ENCODE measurements around the gene PPAT. TPM values are rescaled to one million over a fixed set of nuclear protein-coding genes. Genes with fewer than 3 reads are reported as not detected.

The PPAT gene
- total and polyA plus RNA-seq, 2 donors (not counting 3 experiments of a cell fraction or from before 2014, with no cell fraction given): 4.3 to 25.5 TPM

DNA sequence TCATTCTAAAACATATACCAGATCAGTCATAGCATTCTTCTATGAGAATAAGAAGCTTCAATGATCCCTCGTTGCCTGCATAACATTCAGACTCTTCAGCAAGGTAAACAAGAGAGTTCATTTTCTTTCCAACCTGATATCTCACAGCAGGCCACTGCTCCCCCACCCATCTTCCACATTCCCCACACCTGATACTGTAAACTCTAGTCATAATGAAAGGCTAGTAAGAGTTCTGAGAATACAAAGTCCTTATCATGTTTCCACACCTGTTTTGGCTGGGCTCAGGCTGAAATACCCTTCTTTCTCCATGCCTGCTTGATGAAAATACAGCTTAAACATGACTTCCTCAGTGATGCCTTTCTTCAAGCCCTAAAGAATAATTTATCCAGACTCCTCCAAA is 45.9 kb downstream of the PPAT start:
- Histone ChIP-seq H3K4me2 (ENCODE audit: insufficient read depth, low read length) (no peak overlapping the region), H3K4me3 (replicated peaks in 1 of 3; ENCODE audit: insufficient read depth in 1 of 3, low read depth in 1 of 3, low read length in 3 of 3) (no peak overlapping the region), H4K20me1 (replicated peaks; ENCODE audit: control insufficient read depth, extremely low read depth, insufficient read depth, low read length) (no peaks in the 10 kb centered on the region), H3K36me3 (ENCODE audit: control insufficient read depth in 2 of 2, extremely low read depth in 1 of 2, insufficient read depth in 2 of 2, low read length in 2 of 2) (no peaks in the 10 kb centered on the region), H3K9me3 (replicated peaks; ENCODE audit: control insufficient read depth, insufficient read depth, low read length) (no peaks in the 10 kb centered on the region), H3K4me1 (ENCODE audit: control insufficient read depth, extremely low read depth, insufficient read depth, low read length) (peaks cover 13% of the 10 kb centered on the region), H3K9ac (replicated peaks; ENCODE audit: extremely low read depth, insufficient read depth, low read length) (no peak overlapping the region), H2AFZ (ENCODE audit: low read depth, low read length) (no peak overlapping the region), H3K79me2 (ENCODE audit: control insufficient read depth, insufficient read depth, low read length) (peaks cover 2% of the 10 kb centered on the region), H3K9me1 (replicated peaks; ENCODE audit: control insufficient read depth, extremely low read depth, insufficient read depth, low read length) (no peaks in the 10 kb centered on the region), H3K27me3 (ENCODE audit: control insufficient read depth in 2 of 2, insufficient read depth in 2 of 2, low read length in 2 of 2) (no peaks in the 10 kb centered on the region), H3K27ac (ENCODE audit: insufficient read depth, low read depth, low read length) (no peak overlapping the region)
- CTCF ChIA-PET: no interaction called here
- intact Hi-C loops (cut with micrococcal nuclease): no loop called here
- BruUV-seq (replicated peaks): no TSS peak
- dilution Hi-C loops (cut with MboI; ENCODE audit: extremely low pct_ligation_motif_present, low sequenced_read_pairs): no loop called here
- TF ChIP-seq FOS (IDR thresholded peaks at IDR 0.05; ENCODE audit: borderline replicate concordance, insufficient read depth, low read length) (no peak), MYC (IDR thresholded peaks at IDR 0.05; ENCODE audit: low read depth, low read length) (no peak), POLR2A (IDR thresholded peaks at IDR 0.05; ENCODE audit: low read depth, low read length) (no peak), JUN (IDR thresholded peaks at IDR 0.05; ENCODE audit: borderline replicate concordance, insufficient read depth, insufficient read length, low read depth) (no peak), EZH2 (IDR thresholded peaks at IDR 0.05; ENCODE audit: borderline replicate concordance, low read depth, low read length, severe bottlenecking) (no peak), GATA2 (IDR thresholded peaks at IDR 0.05; ENCODE audit: insufficient read depth, insufficient read length, low read depth, low read length) (no peak), POLR2AphosphoS5 (IDR thresholded peaks at IDR 0.05; ENCODE audit: insufficient read depth, low read depth, low read length) (no peak), MAX (IDR thresholded peaks at IDR 0.05; ENCODE audit: insufficient read depth, insufficient read length) (no peak)
- TF ChIP-seq, protein P1, sequence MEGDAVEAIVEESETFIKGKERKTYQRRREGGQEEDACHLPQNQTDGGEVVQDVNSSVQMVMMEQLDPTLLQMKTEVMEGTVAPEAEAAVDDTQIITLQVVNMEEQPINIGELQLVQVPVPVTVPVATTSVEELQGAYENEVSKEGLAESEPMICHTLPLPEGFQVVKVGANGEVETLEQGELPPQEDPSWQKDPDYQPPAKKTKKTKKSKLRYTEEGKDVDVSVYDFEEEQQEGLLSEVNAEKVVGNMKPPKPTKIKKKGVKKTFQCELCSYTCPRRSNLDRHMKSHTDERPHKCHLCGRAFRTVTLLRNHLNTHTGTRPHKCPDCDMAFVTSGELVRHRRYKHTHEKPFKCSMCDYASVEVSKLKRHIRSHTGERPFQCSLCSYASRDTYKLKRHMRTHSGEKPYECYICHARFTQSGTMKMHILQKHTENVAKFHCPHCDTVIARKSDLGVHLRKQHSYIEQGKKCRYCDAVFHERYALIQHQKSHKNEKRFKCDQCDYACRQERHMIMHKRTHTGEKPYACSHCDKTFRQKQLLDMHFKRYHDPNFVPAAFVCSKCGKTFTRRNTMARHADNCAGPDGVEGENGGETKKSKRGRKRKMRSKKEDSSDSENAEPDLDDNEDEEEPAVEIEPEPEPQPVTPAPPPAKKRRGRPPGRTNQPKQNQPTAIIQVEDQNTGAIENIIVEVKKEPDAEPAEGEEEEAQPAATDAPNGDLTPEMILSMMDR (IDR thresholded peaks at IDR 0.05; ENCODE audit: extremely low read depth in 1 of 2, insufficient read depth in 1 of 2, low read depth in 1 of 2, low read length in 2 of 2): no peak
- DNase-seq (ENCODE audit: low read depth, low spot score) (no peak), FAIRE-seq (no peak)
- POLR2A ChIA-PET: no interaction called here
